Measurements from ENCODE around the gene RPS27. TPM values are rescaled to one million over a fixed set of nuclear protein-coding genes. Genes with fewer than 3 reads are reported as not detected.

Gene RPS27
- total RNA-seq (2014; rRNA removed; shearing (Covaris generic)) = 2,348 and 3,641 TPM in 2 replicates

DNA sequence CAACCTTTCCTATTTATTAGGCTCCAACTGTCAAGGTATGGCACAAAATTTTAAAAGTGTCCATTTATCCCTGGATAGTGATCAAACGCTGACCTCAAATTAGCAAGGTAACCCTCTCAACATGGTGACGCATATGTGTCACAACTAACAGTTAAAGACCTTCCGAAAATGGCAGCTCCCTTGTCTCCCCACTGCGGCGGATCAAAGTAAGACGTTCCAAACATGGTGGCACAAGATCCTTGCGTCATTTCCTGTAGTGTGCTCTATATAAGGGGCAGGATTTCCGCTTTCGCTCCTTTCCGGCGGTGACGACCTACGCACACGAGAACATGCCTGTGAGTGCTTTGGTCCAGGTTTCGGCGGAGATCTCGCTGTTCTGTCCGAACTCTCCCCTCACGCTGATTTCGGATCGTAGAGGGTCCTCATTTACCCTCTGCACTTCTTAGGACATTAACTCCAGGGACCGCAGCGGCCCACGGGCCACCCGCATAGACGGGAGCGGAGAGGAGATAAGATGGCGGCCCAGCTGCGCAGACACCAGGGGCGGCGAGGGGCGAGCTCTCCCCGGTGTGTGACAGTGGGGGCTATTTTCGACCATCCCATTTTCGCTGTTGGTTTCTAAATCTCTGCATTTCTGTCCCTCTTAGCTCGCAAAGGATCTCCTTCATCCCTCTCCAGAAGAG, at the start of gene RPS27:
Gene RPS27 (plus strand): TSS at position 295 of the 683 bp plus-strand sequence. CDS start 35 bp downstream, at position 330.
- peak; percentile 98 for DNase-seq (ENCODE audit: low read depth)

DNA sequence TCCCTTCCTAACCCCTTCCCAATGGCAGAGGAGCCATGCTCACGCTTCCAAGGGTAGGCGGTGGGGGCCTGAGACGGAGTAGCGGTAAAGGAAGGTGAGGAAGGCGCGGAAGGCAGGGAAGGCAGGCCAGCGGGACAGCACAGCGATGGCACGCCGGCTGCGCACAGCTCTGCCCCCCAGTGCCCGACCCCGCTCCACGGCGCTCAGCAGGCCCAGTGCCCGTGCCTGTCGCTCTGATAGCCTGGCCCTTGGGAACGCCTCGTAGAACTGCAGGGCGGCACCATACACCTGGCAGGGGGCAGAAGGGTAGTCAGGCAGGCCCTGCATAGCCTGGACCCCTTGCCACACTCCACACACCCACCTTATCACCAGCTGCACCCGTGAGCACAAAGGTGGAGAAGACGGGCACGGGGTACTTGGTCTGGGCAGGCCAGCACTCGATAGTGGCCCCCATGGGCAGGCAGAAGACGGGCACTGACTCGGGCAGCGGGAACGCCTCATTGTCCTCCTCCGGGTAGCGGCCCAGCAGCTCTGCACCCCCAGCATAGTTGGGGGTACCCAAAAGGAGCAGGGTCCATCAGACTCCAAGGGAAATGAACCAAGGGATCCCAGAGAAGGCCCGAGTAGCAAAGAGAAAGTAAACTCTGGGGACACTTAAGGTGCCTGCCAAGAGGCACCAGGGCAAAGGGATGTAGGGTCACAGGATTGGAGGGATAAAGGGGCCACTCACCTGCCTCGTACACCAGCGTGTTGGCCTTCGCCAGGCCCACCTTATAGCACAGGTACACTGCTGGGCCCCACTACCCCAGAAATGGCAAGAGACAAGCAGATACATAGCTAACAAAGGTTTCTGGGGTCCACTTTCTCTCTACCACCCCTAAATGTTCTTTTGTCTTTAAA, 48.5 kb upstream of the RPS27 start:
- no peak for DNase-seq (ENCODE audit: low read depth)

GRCh38 chr1:153942766-153943549, 47.6 kb upstream of the RPS27 start:
- no peak for DNase-seq (ENCODE audit: low read depth)

GRCh38 chr1:153944005-153944826, 46.3 kb upstream of the RPS27 start:
- DNase-seq (ENCODE audit: low read depth) = no peak

GRCh38 chr1:153944827-153945117, 45.8 kb upstream of the RPS27 start:
- DNase-seq (ENCODE audit: low read depth) = no peak

DNA sequence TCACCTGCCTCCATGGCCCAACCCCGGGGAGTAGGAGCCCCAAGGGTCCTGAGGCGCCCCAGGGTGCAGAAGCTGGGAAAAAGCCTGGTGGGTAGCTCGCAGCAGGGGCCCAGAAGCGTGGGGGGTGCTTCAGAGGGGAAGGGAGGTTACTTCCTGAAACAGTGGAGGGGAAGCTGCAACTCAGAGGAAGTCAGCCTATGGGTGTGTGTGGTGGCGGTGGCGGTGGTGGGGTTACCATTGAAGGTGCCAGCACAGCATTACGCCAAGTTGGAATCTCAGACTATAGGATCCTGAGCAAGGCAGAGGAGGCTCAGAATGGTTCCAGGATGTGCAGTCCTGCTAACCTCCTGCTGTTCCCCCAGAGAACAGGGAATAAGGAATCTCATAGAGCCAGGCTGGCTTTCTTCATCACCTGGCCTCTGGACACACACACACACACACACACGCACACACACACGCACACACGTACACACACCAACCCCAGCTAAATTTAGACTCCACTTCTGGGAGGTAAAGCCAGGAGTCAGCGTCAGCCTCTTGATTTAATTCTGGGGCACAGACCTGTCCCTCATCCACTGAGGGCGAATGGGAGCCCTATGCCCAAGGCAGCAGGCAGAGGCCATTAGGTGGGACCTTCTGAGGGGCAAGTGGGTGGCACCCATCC, 45.3 kb upstream of the RPS27 start:
- peak; percentile 44 for DNase-seq (ENCODE audit: low read depth)

- DNase-seq (ENCODE audit: low read depth) = peak; percentile 62
These were observed 44.6 kb upstream of the RPS27 start for GRCh38 chr1:153945795-153946621.

DNA sequence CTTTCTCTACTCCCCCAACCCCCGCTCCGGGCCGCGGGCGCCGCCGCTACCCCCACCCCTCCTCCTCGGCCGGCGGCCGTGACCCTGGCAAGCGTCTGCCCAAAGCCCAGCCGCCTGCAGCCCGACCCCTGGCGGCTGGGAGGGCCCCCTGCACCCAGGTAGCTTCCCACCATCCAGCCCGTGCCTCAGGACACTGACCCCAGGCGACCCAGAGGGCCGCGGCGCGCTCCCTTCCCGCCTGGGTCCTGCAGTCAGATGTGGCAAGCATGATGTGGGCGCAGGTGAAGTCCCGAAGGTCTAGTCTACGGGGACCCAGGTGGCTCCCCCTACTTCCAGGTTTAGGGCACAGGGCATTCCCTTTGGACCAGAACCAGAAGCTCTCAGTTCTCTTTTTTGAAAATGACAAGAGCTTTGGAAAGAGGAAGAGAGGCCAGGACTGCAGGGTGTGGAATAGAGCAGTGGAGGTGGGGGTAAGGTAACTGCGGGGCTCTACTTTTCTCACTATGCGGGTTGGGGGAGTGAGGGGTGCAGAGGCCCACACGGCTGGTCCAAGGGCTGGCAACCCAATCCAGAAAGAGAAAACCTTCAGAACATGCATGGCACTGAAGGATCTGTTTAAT, 43.8 kb upstream of the RPS27 start, which contains the start of gene DENND4B:
Gene DENND4B (minus strand): TSS at position 97 of the 620 bp plus-strand sequence. CDS start 2,344 bp downstream, outside the sequence.
- peak; percentile 78 for DNase-seq (ENCODE audit: low read depth)

DNA sequence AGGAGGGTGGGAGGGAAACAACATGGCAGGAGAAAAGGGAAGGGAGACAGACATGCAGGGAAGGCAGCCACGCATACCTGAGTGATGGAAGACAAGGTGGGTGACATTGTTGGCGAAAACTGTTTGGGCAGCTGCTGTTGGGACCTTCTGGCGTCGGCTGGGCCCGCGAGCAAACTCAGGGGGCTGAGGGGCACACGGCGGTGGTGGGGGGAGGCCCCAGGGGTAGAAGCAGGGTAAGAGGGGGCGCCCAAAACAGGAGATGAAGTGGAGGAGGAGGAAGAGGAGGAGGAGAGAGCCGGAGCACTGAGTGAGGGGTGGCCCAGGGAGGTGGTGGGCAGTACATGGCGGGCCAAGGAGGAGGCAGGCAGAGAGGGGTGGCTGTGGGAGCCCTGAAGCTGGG, 39.4 kb upstream of the RPS27 start:
- no peak for DNase-seq (ENCODE audit: low read depth)

DNA sequence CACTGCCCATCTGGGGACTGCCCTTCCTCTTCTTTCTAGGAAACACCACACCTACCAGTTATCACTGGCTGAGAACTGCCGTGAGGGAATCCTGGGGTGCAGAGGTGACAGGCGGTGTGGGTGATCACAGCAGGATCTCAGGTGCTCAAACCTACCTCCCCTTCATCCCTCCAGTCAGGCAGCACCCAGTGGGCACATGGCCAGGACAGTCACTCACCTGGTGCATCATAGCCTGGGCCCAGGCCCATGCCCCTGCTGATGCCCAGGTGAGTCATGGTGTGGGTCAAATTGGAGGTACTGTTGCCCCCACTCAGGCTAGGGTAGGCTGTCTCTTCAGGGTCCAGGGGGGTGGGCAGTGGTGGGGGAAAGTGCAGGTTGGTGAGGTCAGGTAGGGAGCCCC, 38.8 kb upstream of the RPS27 start:
- DNase-seq (ENCODE audit: low read depth) = no peak

GRCh38 chr1:153953859-153954365, 36.6 kb upstream of the RPS27 start:
- no peak for DNase-seq (ENCODE audit: low read depth)

DNA sequence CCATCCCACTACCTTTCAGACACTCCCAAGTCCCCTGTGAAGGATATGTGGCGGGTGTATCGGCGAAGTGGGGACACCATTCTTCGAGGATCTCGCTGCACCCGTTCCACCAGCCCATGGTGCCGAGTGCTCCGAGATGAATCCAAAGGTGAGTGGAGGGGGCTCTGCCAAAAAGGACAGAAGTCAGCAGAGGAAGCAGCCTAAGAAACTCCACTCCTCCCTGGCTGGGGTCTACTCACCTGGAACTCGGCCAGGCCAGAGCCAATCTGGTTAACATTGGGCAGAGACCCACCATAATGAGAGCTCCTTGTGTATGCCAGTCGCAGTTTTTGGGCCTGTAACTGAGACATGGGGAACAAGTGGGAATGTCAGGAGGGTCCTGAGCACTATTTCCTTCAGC, 35.7 kb upstream of the RPS27 start:
- DNase-seq (ENCODE audit: low read depth) = no peak

DNA sequence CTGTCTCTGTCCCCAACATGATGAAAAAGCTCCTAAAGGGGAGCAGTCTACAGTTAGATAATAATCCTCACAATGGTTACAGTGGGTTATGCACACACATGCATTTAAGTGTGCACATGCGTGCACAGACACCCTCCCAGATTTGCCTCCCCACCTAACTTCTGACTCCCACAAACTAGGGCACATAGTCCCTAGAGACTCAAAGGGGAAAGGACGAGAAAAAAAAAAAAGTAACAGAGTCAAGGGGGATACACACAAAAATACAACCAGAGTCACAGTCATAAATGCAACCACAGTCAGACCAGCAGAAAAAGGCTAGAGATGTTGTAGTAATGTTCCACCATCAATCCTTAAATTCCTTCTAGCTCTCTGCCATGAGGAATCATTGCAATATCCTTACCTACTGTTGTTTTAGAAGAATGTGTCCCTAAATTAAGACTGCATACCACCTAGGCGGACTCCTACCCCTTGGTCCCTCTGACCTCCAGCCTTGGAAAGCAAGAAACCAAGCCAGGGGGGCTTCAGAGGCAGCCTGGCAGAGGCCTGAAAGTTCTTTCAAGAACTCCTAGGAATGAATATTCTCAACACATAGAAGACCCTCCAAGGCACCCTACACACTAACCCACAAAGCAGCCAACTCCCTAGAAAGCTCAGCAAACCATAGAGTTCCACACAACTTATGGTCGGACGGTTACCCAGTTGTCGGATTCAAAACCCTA, 33.4 kb upstream of the RPS27 start:
- DNase-seq (ENCODE audit: low read depth) = no peak

GRCh38 chr1:153957744-153958110, 32.8 kb upstream of the RPS27 start:
- peak; percentile 43 for DNase-seq (ENCODE audit: low read depth)

- peak; percentile 99 for DNase-seq (ENCODE audit: low read depth)
These were observed 32.2 kb upstream of the RPS27 start, which contains the start of gene CRTC2 for GRCh38 chr1:153958111-153958960. TSS of gene CRTC2 (minus strand) at chr1:153958612. CDS start at chr1:153958497, 115 bp downstream.

- no peak for DNase-seq (ENCODE audit: low read depth)
These were observed 31.7 kb upstream of the RPS27 start for GRCh38 chr1:153958961-153959260.

DNA sequence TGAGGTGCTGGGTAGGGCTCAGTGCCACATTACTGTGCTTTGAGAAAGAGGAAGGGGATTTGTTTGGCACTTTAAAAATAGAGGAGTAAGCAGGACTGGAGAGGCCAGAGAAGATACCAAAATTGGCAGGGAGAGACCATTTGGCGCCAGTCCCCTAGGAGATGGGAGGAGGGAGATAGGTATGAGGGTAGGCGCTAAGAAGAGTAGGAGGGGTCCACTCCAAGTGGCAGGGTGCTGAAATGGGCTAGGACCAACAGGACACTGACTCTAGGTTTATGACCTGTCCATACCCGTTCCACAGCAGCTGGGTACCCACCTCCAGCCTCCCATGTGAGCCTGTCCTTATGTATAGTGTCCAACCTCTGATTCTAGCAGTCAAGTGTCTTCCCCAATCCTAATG, 31.1 kb upstream of the RPS27 start:
- no peak for DNase-seq (ENCODE audit: low read depth)

DNA sequence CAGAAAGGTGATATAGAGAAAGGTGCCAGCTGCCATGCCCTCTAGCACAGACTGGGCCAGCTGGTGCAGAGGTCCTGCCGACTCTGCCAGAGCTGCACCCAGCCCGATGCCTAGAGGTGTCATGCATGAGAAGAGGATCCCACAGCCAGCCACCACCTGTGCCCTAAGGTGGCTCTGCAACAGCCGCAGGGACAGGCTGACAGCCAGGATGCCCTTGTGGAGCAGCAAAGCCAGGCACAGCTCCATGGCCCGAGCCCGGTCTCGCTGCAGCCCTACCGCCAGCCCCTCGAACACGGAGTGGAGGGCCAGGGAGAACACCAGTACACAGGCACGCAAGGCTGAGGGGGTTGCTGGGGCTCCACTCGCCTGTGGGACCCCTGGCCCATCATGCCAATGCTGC, 30.4 kb upstream of the RPS27 start:
- DNase-seq (ENCODE audit: low read depth) = no peak
